Activated CD4-positive, alpha-beta memory T cell treated with anti-CD3 and anti-CD28 coated beads, Interleukin-2, amount 10 ng/mL, durations not matched to agents 7 days and 5 days (primary cell): ENCODE results near the gene LYPD4. TPM values are rescaled to one million over a fixed set of nuclear protein-coding genes. Genes with fewer than 3 reads are reported as not detected.
"Not testable (repeated sequence)": the region's sequence is repeated elsewhere in the genome, so short reads cannot be mapped to it uniquely, and the experiment has no call there.

Experiments
- CTCF ChIA-PET: fragments of 350-600 bp; sonication (Branson Sonifier 250); formaldehyde crosslinking; loops from one replicate; lab custom pipeline; 2021; ENCODE audit warnings: antibody characterized with exemption, inconsistent platforms; lab: Charles Lee
- POLR2A ChIA-PET: fragments of 350-600 bp; sonication (Branson Sonifier 250); formaldehyde crosslinking; loops from one replicate; lab custom pipeline; 2021; ENCODE audit warnings: antibody characterized with exemption; lab: Charles Lee
- DNase-seq: peaks from one replicate; pipeline ENCODE4 v3.0.0-alpha.2; 2020
- H3K27ac Mint-ChIP-seq: one replicate; pipeline ENCODE4 v1.8.0; 2021; ENCODE audit warnings: mild to moderate bottlenecking, mixed read lengths
- H3K27me3 Mint-ChIP-seq: one replicate; pipeline ENCODE4 v1.8.0; 2021; ENCODE audit warnings: mixed read lengths
- H3K36me3 Mint-ChIP-seq: one replicate; pipeline ENCODE4 v1.8.0; 2021; ENCODE audit warnings: low read depth, mixed read lengths
- H3K4me1 Mint-ChIP-seq: one replicate; pipeline ENCODE4 v1.8.0; 2021; ENCODE audit warnings: mixed read lengths
- H3K4me3 Mint-ChIP-seq: one replicate; pipeline ENCODE4 v1.8.0; 2021; ENCODE audit warnings: mild to moderate bottlenecking, mixed read lengths
- H3K9me3 Mint-ChIP-seq: one replicate; pipeline ENCODE4 v1.8.0; 2021; ENCODE audit warnings: mixed read lengths
- total RNA-seq, 2 experiments: library from RNA; stranded (reverse); gene quantifications; one replicate each; pipeline ENCODE4 v1.2.3, GENCODE V29; 2021

Gene LYPD4
- total RNA-seq, 2 experiments from 2014 or later = not detected

- H3K4me3 Mint-ChIP-seq, POLR2A ChIA-PET, H3K36me3 Mint-ChIP-seq, CTCF ChIA-PET, H3K9me3 Mint-ChIP-seq, DNase-seq, H3K27ac Mint-ChIP-seq: not testable (repeated sequence)
- Mint-ChIP-seq H3K27me3 (peaks cover 55% of the 10 kb centered on the region), H3K4me1 (peaks cover 17% of the 10 kb centered on the region)
Measured at GRCh38 chr19:41789053-41789452, 55.4 kb downstream of the LYPD4 start.

GRCh38 chr19:41788518-41788917 is 56.0 kb downstream of the LYPD4 start:
- H3K36me3 Mint-ChIP-seq, H3K9me3 Mint-ChIP-seq, H3K4me3 Mint-ChIP-seq, POLR2A ChIA-PET, DNase-seq, CTCF ChIA-PET, H3K27ac Mint-ChIP-seq: not testable (repeated sequence)
- peaks cover 17% of the 10 kb centered on the region for H3K4me1 Mint-ChIP-seq
- H3K27me3 Mint-ChIP-seq = peaks cover 57% of the 10 kb centered on the region

Other genes starting within 250 kb of the LYPD4 start
- gene CEACAM4, start 217.6 kb downstream of the LYPD4 start, total RNA-seq = not detected
- gene CEACAM7, start 156.4 kb downstream of the LYPD4 start, total RNA-seq = not detected
- gene CEACAM5, start 136.1 kb downstream of the LYPD4 start, total RNA-seq = not detected
- gene CEACAM6, start 89.2 kb downstream of the LYPD4 start, total RNA-seq = not detected
- gene CEACAM3, start 48.1 kb downstream of the LYPD4 start, total RNA-seq = not detected
- not detected for gene DMRTC2, start 359 bp upstream of the LYPD4 start, total RNA-seq
- gene RPS19, start 15.6 kb upstream of the LYPD4 start, total RNA-seq = 1,000 to 10,000 TPM; 2,625 to 2,652 TPM
- under 1 TPM; 0.35 to 0.38 TPM for gene CD79A, start 32.6 kb upstream of the LYPD4 start, total RNA-seq
- gene ARHGEF1, start 38.5 kb upstream of the LYPD4 start, total RNA-seq = 100 to 1,000 TPM; 657 TPM
- gene ERFL, start 83.8 kb upstream of the LYPD4 start, total RNA-seq = 1 to 10 TPM; 1.5 to 1.7 TPM
- gene RABAC1, start 114.6 kb upstream of the LYPD4 start, total RNA-seq = 100 to 1,000 TPM in 1 of 2 experiments, 10 to 100 TPM in 1; 97.2 to 105 TPM
- gene ATP1A3, start 149.5 kb upstream of the LYPD4 start, total RNA-seq = 1 to 10 TPM; 1.2 to 1.9 TPM
- under 1 TPM; 0.38 to 0.68 TPM for gene GRIK5, start 225.5 kb upstream of the LYPD4 start, total RNA-seq
- 10 to 100 TPM; 14.3 to 14.5 TPM for gene ZNF574, start 231.5 kb upstream of the LYPD4 start, total RNA-seq